Right cardiac atrium (tissue), 5 donors: ENCODE results near the gene TSSK1B. TPM values are rescaled to one million over a fixed set of nuclear protein-coding genes. Genes with fewer than 3 reads are reported as not detected.

Experiments
- ATAC-seq, 2 donors: fragments of 200-7000 bp; cut with Tn5 transposase; one replicate each; pipeline versions ENCODE4 v1.8.0 to v1.9.1; 2020; ENCODE audit warnings: moderate library complexity in 2 of 2, mild to moderate bottlenecking in 1 of 2
- DNase-seq, 3 donors: peaks; one replicate each; pipeline ENCODE4 v3.0.0-alpha.2; 2020
- H3K27ac ChIP-seq: one replicate; pipeline ENCODE4 v1.5.1; 2013; ENCODE audit warnings: mild to moderate bottlenecking, low read length, control low read depth, moderate library complexity
- H3K27me3 ChIP-seq: one replicate; pipeline ENCODE4 v1.6.1; 2013; ENCODE audit not compliant: control insufficient read depth, insufficient read depth
- H3K4me1 ChIP-seq: one replicate; pipeline ENCODE4 v1.6.1; 2013; ENCODE audit warnings: low read length; ENCODE audit not compliant: control insufficient read depth, insufficient read depth
- H3K4me3 ChIP-seq: one replicate; pipeline ENCODE4 v1.5.1; 2013; ENCODE audit warnings: low read length, control low read depth
- H3K9me3 ChIP-seq: one replicate; pipeline ENCODE4 v1.6.1; 2013; ENCODE audit warnings: low read length; ENCODE audit not compliant: control insufficient read depth
- WGBS: extraction: QIAGEN DNeasy Blood & Tissue Kit; methylation state at CpG from one replicate; pipeline ENCODE4 v1.1.7; 2013; 5-methylcytosine and 5-hydroxymethylcytosine counted together
- intact Hi-C, 4 donors: fragments of 100-400 bp; cut with DNase I; formaldehyde crosslinking; loops; one replicate each; pipeline versions ENCODE4 v1.11.0 to v1.14.0; 2022 to 2023
- polyA plus RNA-seq: library from polyadenylated mRNA; stranded (reverse); fragments of 200-250 nt; gene quantifications from one replicate; pipeline ENCODE4 v1.2.3, GENCODE V29; 2013
- total RNA-seq, 4 donors: library from RNA; stranded (reverse); fragmentation: NEBNext Ultra II Directional; extraction: Animal tissue kit (Norgen Biotek cat#: 25700); gene quantifications; one replicate each; pipeline ENCODE4 v1.2.1, GENCODE V29; 2021
- donor health status: healthy with polysubstance abuse.
- donor health status: DM: no; HTN: yes; CAD: no.
- donor health status: DM: no; HTN: no; CAD: no.
- donor health status: DM: no; HTN: yes; CAD: no; lungs with severe emphysema.
- donor health status: DM: yes; HTN: yes; CAD: no.

The TSSK1B gene
- total and polyA plus RNA-seq, 5 donors, result 0.07 to 0.09 TPM; not detected in 3

DNA sequence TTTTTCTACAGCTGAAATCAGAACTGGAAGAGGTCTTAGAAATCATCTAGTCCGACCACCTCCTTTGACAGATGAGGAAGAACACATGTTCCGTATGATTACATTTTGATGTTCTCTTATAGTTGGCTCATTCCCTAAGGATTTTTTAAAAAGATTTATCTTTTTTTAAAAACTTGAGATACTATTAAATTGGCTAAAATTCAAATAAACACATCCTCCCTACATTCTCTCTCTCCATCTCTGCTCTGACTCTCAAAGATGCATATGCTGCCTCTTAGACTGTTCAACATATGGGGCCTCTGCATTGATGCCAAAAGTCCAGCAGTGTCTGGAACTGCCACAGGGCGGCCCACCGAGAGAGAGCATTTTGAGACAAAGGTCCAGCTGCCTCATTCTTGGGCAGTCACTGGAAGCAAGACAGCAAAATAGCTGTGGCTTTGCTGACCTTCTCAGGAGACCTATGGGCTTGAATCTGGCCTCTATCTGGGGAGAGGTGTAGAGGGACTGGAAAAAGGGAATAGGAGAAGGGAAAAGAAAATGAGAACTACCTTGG is 12.8 kb upstream of the TSSK1B start:
- WGBS, result 52% methylated on average over 4 of the region's 4 CpGs
- intact Hi-C loops, result no loop called here

DNA sequence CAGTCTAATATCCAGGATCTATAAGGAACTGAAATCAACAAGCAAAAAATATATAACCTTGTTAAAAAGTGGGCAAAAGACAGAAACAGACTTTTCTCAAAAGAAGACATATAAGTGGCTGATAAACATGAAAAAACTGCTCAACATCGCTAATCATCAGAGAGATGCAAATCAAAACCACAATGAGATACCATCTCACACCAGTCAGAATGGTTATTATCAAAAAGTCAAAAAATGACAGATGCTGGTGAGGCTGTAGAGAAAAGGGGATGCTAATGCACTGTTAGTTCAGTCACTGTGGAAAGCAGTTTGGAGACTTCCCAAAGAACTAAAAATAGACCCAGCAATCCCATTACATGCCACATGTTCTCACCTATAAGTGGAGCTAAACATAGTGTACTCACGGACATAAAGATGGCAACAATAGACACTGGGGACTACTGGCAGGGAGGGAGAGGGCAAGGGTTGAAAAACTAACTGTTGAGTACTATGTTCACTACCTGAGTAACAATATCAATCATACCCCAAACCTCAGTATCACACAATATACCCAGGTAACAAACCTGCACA is 11.7 kb upstream of the TSSK1B start:
- DNase-seq (no peak), ATAC-seq (peak in 1 of 2 donors; percentile 71)
- Histone ChIP-seq H3K4me3 (no peak overlapping the region), H3K4me1 (no peaks in the 10 kb centered on the region), H3K27me3 (no peaks in the 10 kb centered on the region), H3K27ac (no peak overlapping the region), H3K9me3 (no peaks in the 10 kb centered on the region)
- WGBS, result 62% methylated on average over 2 of the region's 2 CpGs
- intact Hi-C loops, result no loop called here

More for the DNA sequence above, 12.8 kb upstream of the TSSK1B start:
- H3K27ac ChIP-seq, result no peak overlapping the region
- no peaks in the 10 kb centered on the region for H3K4me1 ChIP-seq
- H3K27me3 ChIP-seq, result no peaks in the 10 kb centered on the region
- no peak overlapping the region for H3K4me3 ChIP-seq
- H3K9me3 ChIP-seq, result no peaks in the 10 kb centered on the region
- ATAC-seq (no peak), DNase-seq (no peak)

DNA sequence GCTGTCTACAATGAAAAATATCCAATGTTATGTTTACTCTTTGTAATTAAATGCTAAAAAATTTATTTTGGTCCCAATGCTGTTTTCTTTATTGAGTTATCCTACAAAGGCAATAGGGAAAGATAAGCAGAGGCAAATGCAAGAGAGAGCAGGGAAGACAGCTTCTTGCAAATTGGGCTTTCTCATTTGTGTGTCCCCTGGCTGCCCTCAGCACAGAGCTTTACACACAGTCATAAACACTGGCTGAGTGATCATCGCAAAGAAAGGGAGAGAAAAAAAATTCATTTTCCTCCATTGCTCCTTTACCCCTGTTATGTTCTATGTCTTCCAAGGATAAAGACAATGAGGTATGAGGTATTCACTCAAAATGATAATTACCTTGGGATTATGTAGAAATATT is 2.3 kb upstream of the TSSK1B start:
- intact Hi-C loops, result no loop called here
- DNase-seq (no peak), ATAC-seq (no peak)
- Histone ChIP-seq H3K27me3 (no peaks in the 10 kb centered on the region), H3K4me3 (no peak overlapping the region), H3K27ac (no peak overlapping the region), H3K9me3 (no peaks in the 10 kb centered on the region), H3K4me1 (peaks cover 9% of the 10 kb centered on the region)
- WGBS, result 39% methylated on average over 1 of the region's 1 CpG

DNA sequence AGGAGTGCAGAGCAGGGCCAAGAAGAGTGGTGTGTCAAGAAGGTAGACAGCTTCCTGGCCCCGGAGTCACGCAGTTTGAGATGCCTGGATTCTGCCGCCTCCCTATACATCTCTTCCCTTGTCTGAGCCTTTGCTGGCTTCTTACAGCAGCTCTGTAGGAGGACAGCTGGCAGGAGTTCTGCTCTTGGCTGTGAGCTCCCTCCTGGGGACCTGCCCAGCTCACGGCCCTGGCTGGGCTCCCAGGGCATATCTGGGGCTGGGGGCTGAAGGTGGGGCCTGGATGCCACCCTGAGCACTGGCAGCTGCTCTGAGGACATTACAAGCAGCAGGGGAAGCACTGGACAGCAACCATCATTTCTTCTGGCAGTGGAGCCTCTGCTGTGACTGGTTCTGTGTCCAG is 786 bp upstream of the TSSK1B start:
- WGBS, result 48% methylated on average over 4 of the region's 4 CpGs
- ATAC-seq (peak; percentile 44 to 60), DNase-seq (peak in 2 of 3 donors; percentile 59 to 64)
- Histone ChIP-seq H3K27me3 (no peaks in the 10 kb centered on the region), H3K4me1 (peaks cover 9% of the 10 kb centered on the region), H3K9me3 (no peaks in the 10 kb centered on the region), H3K27ac (no peak overlapping the region), H3K4me3 (no peak overlapping the region)
- intact Hi-C loops, result no loop called here

DNA sequence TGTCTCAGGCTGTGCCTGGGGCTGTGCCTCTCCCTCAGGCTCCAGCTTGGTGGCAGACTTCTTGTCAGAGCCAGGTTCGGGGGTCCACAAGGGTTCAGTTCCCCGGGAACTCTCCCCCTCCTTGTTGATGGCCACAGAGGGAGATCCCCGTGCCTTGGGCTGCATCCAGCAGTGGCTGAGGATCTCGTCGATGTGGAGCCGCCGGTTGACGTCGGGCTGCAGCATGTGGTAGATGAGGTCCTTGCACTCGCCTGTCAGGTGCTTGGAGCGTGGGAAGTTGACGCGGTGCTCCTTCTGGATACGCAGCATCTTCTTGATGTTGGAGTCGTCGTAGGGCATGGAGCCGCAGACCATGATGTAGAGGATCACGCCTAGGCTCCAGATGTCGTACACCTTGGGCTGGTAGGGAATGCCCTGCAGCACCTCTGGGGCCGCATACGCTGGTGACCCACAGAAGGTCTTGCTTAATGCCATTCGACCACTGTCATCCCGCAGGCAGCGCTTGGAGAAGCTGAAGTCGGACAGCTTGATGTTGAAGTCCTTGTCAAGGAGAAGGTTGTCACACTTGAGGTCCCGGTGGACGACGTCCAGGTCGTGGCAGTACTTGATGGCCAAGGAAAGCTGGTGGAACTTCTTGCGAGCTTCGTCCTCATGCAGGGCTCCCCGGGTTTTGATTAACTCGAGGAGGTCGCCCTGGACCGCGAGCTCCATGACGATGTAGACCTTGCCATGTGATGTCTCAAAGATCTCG is 752 bp downstream of the TSSK1B start:
- peak in 1 of 2 donors; percentile 21 for ATAC-seq
- Histone ChIP-seq H3K27me3 (no peaks in the 10 kb centered on the region), H3K4me1 (peaks cover 9% of the 10 kb centered on the region), H3K27ac (no peak overlapping the region), H3K4me3 (no peak overlapping the region), H3K9me3 (no peaks in the 10 kb centered on the region)
- peak in 1 of 3 donors; percentile 28 for DNase-seq
- intact Hi-C loops, result no loop called here
- WGBS, result 97% methylated on average over 38 of the region's 38 CpGs

DNA sequence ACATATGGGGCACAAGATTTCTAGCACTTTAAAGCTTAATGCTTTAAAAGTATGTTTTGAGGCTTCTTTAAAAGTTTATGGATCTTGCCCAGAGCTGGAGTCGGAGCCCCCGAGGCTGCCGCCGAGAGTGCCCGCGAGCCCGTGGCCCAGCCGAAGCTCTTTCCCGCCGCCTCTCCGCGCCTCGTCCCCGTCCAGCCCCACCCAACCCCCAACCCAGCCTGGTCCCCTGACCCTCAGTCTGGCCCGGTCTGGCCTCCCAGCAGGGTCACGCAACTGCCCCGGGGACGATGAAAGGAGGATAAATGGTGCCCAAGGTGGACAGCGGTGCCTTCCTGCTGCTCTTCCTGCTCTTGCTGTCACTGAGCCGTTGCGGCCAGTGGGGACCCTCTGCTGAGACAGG is 1.7 kb downstream of the TSSK1B start:
- H3K4me1 ChIP-seq, result peaks cover 9% of the 10 kb centered on the region
- H3K4me3 ChIP-seq, result no peak overlapping the region
- WGBS, result 93% methylated on average over 21 of the region's 21 CpGs
- no peak overlapping the region for H3K27ac ChIP-seq
- H3K9me3 ChIP-seq, result no peaks in the 10 kb centered on the region
- intact Hi-C loops, result no loop called here
- no peak for ATAC-seq
- peak in 1 of 3 donors; percentile 45 for DNase-seq
- H3K27me3 ChIP-seq, result no peaks in the 10 kb centered on the region

DNA sequence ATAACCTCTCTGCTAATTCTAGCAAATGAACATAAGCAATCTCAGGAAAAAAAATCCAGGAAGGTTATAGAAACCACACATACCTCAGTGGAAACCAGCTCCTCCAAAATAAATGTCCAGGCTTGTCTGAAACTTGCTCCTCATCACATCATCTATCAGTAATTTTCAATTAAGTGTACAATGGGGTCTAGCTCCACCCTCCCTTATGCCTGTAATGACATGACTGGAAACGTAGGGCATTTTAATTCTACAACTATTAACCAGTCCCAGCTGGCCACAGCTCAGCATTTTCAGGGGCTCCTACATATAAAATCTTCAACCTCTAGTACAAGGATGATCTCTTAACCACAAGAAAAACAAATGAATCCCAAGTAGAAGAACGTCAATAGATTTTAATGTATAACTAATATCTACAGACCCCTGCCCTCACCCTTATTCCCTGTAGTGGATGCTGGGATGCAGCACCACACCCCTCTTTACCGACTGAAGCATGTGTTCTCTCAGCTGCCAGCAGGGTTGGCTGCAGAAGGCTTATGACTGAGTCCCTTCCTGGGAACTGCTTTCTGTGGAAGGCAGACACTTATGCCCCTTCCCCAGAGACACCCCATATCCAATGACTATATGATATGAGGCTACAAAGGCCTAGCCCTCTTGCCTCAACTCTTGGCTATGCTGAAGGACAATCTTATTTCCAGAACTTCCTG is 6.8 kb downstream of the TSSK1B start:
- Histone ChIP-seq H3K4me1 (no peaks in the 10 kb centered on the region), H3K4me3 (no peak overlapping the region), H3K27me3 (no peaks in the 10 kb centered on the region), H3K9me3 (no peaks in the 10 kb centered on the region), H3K27ac (no peak overlapping the region)
- WGBS, result 67% methylated on average over 3 of the region's 3 CpGs
- no peak for DNase-seq
- intact Hi-C loops, result no loop called here
- ATAC-seq, result no peak

DNA sequence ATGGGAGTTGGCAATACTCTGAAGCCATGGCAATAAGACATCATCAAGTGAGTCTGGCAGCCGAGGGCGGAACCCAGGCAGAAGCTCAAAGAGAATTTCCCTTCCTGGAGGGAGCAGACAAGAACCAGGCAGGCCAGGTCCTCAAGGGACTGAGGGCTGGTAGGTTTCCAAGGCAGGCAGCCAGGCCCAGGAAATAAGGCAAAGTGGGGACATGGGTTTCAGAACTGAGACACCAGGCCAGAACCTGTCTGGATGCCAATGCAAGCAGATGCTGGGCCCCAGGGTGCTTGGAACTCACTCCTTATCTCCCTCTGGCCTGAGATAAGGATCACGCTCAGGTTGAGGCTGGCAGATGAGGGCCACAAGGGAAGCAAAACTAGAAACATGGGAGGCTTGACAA is 8.9 kb downstream of the TSSK1B start:
- Histone ChIP-seq H3K9me3 (no peaks in the 10 kb centered on the region), H3K27ac (no peak overlapping the region), H3K4me1 (no peaks in the 10 kb centered on the region), H3K4me3 (no peak overlapping the region), H3K27me3 (no peaks in the 10 kb centered on the region)
- peak; percentile 47 to 76 (median 74) for DNase-seq
- intact Hi-C loops, result no loop called here
- WGBS, result 72% methylated on average over 3 of the region's 3 CpGs
- peak in 1 of 2 donors; percentile 38 for ATAC-seq

DNA sequence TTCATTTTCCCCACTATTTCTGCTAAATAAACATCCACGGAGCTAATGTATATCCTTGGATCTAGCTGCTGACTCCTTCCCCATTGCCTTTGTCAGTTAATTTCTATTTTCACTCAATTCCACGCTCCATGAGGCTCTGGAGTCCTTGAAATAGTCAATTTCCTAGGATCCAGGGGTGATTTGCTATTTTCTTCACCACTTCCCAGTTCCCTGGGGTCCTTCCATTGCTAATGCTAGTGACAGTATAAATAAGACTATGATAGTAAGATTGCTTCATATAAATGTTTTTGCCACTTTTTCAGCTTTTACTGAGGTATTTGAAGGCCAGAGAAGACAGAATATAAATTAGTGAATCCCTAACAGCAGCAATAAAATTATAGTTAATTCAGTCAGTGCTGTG is 13.1 kb downstream of the TSSK1B start:
- 87% methylated on average over 2 of the region's 2 CpGs for WGBS
- no peak overlapping the region for H3K4me3 ChIP-seq
- intact Hi-C loops, result no loop called here
- H3K27me3 ChIP-seq, result no peaks in the 10 kb centered on the region
- ATAC-seq (no peak), DNase-seq (no peak)
- H3K27ac ChIP-seq, result no peak overlapping the region
- H3K4me1 ChIP-seq, result no peaks in the 10 kb centered on the region
- no peaks in the 10 kb centered on the region for H3K9me3 ChIP-seq

DNA sequence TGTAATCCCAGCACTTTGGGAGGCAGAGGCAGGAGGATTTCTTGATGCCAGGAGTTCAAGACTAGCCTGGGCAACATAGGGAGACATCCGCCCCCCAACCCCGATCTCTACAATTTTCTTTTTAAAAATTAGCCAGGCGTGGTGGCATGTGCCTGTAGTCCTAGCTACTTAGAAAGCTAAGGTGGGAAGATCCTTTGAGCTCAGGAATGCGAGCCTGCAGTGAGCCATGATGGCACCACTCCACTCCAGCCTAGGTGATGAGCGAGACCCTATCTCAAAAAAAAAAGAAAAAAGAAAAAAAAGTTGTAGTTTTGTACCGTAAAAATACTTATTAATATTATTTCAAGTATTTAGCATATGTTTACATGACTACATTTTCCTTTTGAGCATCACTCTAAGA is 29.3 kb downstream of the TSSK1B start:
- Histone ChIP-seq H3K4me3 (no peak overlapping the region), H3K9me3 (no peaks in the 10 kb centered on the region), H3K27me3 (no peaks in the 10 kb centered on the region), H3K4me1 (no peaks in the 10 kb centered on the region), H3K27ac (no peak overlapping the region)
- WGBS, result 94% methylated on average over 6 of the region's 6 CpGs
- ATAC-seq (no peak), DNase-seq (no peak)
- intact Hi-C loops, result no loop called here

DNA sequence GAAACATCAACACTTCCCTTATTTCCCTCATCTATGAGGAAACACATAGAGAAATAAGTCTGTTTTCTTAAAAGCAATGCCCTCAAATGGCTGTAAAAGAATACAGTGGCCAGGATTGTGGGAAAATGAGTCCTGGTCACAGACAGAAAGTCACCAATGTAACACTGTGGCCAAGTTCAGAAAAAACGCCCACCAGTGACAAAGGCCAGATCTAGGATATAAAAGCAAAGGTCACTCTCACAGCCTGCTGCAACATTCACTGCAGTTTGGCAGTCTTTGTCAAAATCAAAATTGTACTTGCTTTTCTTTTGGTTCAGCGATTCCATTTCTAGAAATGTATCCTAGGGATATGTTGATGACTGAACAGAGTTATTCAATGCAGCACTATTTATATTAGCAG is 30.5 kb downstream of the TSSK1B start:
- Histone ChIP-seq H3K9me3 (no peaks in the 10 kb centered on the region), H3K4me1 (no peaks in the 10 kb centered on the region), H3K4me3 (no peak overlapping the region), H3K27ac (no peak overlapping the region), H3K27me3 (no peaks in the 10 kb centered on the region)
- intact Hi-C loops, result no loop called here
- DNase-seq (no peak), ATAC-seq (no peak)
- WGBS, result 47% methylated on average over 2 of the region's 2 CpGs
